ENCODE data around the gene CRHR2. TPM values are rescaled to one million over a fixed set of nuclear protein-coding genes. Genes with fewer than 3 reads are reported as not detected.

The CRHR2 gene
- total and polyA plus RNA-seq, 2 experiments from 2014 or later: 0.14 to 1.4 TPM

GRCh38 chr7:30706908-30707307, 24.7 kb upstream of the CRHR2 start:
- peaks cover 13% of the 10 kb centered on the region for H3K4me1 Mint-ChIP-seq
- H3K4me3 ChIP-seq: no peak overlapping the region
- no peak for ATAC-seq

More at GRCh38 chr7:30706908-30707307, 24.7 kb upstream of the CRHR2 start:
- H3K4me2 ChIP-seq: no peak overlapping the region
- no peaks in the 10 kb centered on the region for H3F3A ChIP-seq (replicated peaks; ENCODE audit: low read depth)
- H3K27me3 ChIP-seq (ENCODE audit: insufficient read depth): no peaks in the 10 kb centered on the region
- no peak overlapping the region for H2AFZ ChIP-seq
- TF ChIP-seq NANOG (IDR thresholded peaks at IDR 0.05; ENCODE audit: borderline replicate concordance) (no peak), ZNF331 (CRISPR knock-in tag; IDR thresholded peaks at IDR 0.05; ENCODE audit: low read depth) (no peak), ZNF462 (CRISPR knock-in tag; IDR thresholded peaks at IDR 0.05) (no peak), ZNF114 (CRISPR knock-in tag; IDR thresholded peaks at IDR 0.05) (no peak), CTCF (conservative IDR thresholded peaks at IDR 0.05; ENCODE audit: low read depth in 2 of 2) (no peak), STAT1 (IDR thresholded peaks at IDR 0.05; ENCODE audit: unreplicated experiment) (no peak), REST (IDR thresholded peaks at IDR 0.05; ENCODE audit: unreplicated experiment) (no peak), EZH2phosphoT487 (IDR thresholded peaks at IDR 0.05; ENCODE audit: unreplicated experiment) (no peak)
- H3K27ac ChIP-seq (ENCODE audit: low read depth): no peak overlapping the region
- Mint-ChIP-seq H3K36me3 (ENCODE audit: low read depth) (no peaks in the 10 kb centered on the region; the same call in 2 of the 3 replicates), H3K27ac (0 out of 2 replicates have a peak overlapping the region, but pooled peaks have one; percentile 17), H3K4me3 (no peak overlapping the region), H3K9me3 (no peaks in the 10 kb centered on the region), H3K27me3 (ENCODE audit: insufficient read depth, low read depth, poor library complexity) (peaks cover 10% of the 10 kb centered on the region)
- no peak for DNase-seq (ENCODE audit: low spot score)
- H3K79me2 ChIP-seq (replicated peaks; ENCODE audit: insufficient read depth): no peaks in the 10 kb centered on the region
- no peaks in the 10 kb centered on the region; the same call in 1 of the 2 replicates for H3K4me1 ChIP-seq (ENCODE audit: insufficient read depth)
- H4K20me1 ChIP-seq (replicated peaks; ENCODE audit: insufficient read depth): no peaks in the 10 kb centered on the region
- no peaks in the 10 kb centered on the region for H3K36me3 ChIP-seq (ENCODE audit: insufficient read depth)
- H3K9me2 ChIP-seq (ENCODE audit: insufficient read depth): no peaks in the 10 kb centered on the region

Data from GM23338 (cell line).